Left lung (tissue), 14 donors: ENCODE data around the gene TRIL. TPM values are rescaled to one million over a fixed set of nuclear protein-coding genes. Genes with fewer than 3 reads are reported as not detected.

Experiments used
- ATAC-seq: fragments of 200-7000 bp; cut with Tn5 transposase; one replicate; pipeline ENCODE4 v1.9.1; 2020; ENCODE audit warnings: moderate library complexity
- DNase-seq, 4 donors: peaks; one replicate each; pipeline ENCODE4 v3.0.0-alpha.2; 2013 to 2020
- H3K27ac ChIP-seq, 2 donors: fragments of 200-600 bp; sonication (generic) in 1 of 2; one replicate each; pipeline versions ENCODE4 v1.5.0 to v1.8.0; 2020 to 2021
- H3K27me3 ChIP-seq, 2 donors: fragments of 200-600 bp; sonication (generic) in 1 of 2; one replicate each; pipeline versions ENCODE4 v1.5.0 to v1.8.0; 2020 to 2021
- H3K36me3 ChIP-seq, 2 donors: fragments of 200-600 bp; sonication (generic) in 1 of 2; one replicate each; pipeline versions ENCODE4 v1.5.0 to v1.8.0; 2020 to 2021
- H3K4me1 ChIP-seq, 2 donors: fragments of 200-600 bp; one replicate each; pipeline ENCODE4 v1.8.0; 2021
- H3K4me3 ChIP-seq, 2 donors: fragments of 200-600 bp; sonication (generic) in 1 of 2; one replicate each; pipeline versions ENCODE4 v1.5.0 to v1.8.0; 2020 to 2021; ENCODE audit warnings: mild to moderate bottlenecking in 1 of 2
- H3K9me3 ChIP-seq, 2 donors: fragments of 200-600 bp; sonication (generic) in 1 of 2; one replicate each; pipeline versions ENCODE4 v1.5.0 to v1.8.0; 2020 to 2021
- CTCF ChIP-seq, 2 donors: fragments of 200-600 bp; sonication (generic) in 1 of 2; IDR thresholded peaks; one replicate each; pipeline versions ENCODE4 v1.5.0 to v1.8.0; 2021; ENCODE audit warnings: antibody characterized with exemption in 2 of 2
- intact Hi-C, 2 donors: fragments of 100-400 bp; cut with DNase I; formaldehyde crosslinking; loops; one replicate each; pipeline versions ENCODE4 v1.11.2 to v1.14.2; 2022
- long read RNA-seq, 12 donors: library from polyadenylated mRNA in 2 of 12; unstranded in 2 of 12; transcript quantifications; one replicate each; pipeline ENCODE4 v2.0.0 and lab custom pipeline, GENCODE V29; 2019 to 2026
- polyA plus RNA-seq, 6 donors: library from polyadenylated mRNA; unstranded; fragments of 120-200 nt; gene quantifications; one replicate each; pipeline ENCODE4 v1.2.1, GENCODE V29; 2013; ENCODE audit not compliant: insufficient read length in 6 of 6
- total RNA-seq, 2 donors: library from RNA; stranded (reverse); fragmentation: NEBNext Ultra II Directional; extraction: Animal tissue kit (Norgen Biotek cat#: 25700); gene quantifications; one replicate each; pipeline ENCODE4 v1.2.1, GENCODE V29; 2021
- donor health status: DM: no; HTN: yes; CAD: no.
- donor health status: DM: no; HTN: no; CAD: no.

Gene TRIL
- 1 to 10 TPM; 2.9 to 6.9 TPM for total RNA-seq
- 10 to 100 TPM; 35.7 to 58.2 (median 50.9) TPM for polyA plus RNA-seq
- long read RNA-seq, donor 1, full-length matches to known transcripts = 79 of 79 reads
- long read RNA-seq, donor 1, partial matches to known transcripts = 0 of 79 reads
- long read RNA-seq, donor 1, other reads (novel, unspliced or antisense) = 0 of 79 reads
- long read RNA-seq, donor 2, full-length matches to known transcripts = 88 of 88 reads
- long read RNA-seq, donor 2, partial matches to known transcripts = 0 of 88 reads
- long read RNA-seq, donor 2, other reads (novel, unspliced or antisense) = 0 of 88 reads
- long read RNA-seq, donor 3, full-length matches to known transcripts = 59 of 59 reads
- long read RNA-seq, donor 3, partial matches to known transcripts = 0 of 59 reads
- long read RNA-seq, donor 3, other reads (novel, unspliced or antisense) = 0 of 59 reads
- long read RNA-seq, donor 4, full-length matches to known transcripts = 2 of 2 reads
- long read RNA-seq, donor 4, partial matches to known transcripts = 0 of 2 reads
- long read RNA-seq, donor 4, other reads (novel, unspliced or antisense) = 0 of 2 reads
- long read RNA-seq, donor 5, full-length matches to known transcripts = 65 of 65 reads
- long read RNA-seq, donor 5, partial matches to known transcripts = 0 of 65 reads
- long read RNA-seq, donor 5, other reads (novel, unspliced or antisense) = 0 of 65 reads
- long read RNA-seq, donor 6, full-length matches to known transcripts = 39 of 39 reads
- long read RNA-seq, donor 6, partial matches to known transcripts = 0 of 39 reads
- long read RNA-seq, donor 6, other reads (novel, unspliced or antisense) = 0 of 39 reads
- long read RNA-seq, donor 7, full-length matches to known transcripts = 14 of 14 reads
- long read RNA-seq, donor 7, partial matches to known transcripts = 0 of 14 reads
- long read RNA-seq, donor 7, other reads (novel, unspliced or antisense) = 0 of 14 reads
- long read RNA-seq, donor 8, full-length matches to known transcripts = 24 of 24 reads
- long read RNA-seq, donor 8, partial matches to known transcripts = 0 of 24 reads
- long read RNA-seq, donor 8, other reads (novel, unspliced or antisense) = 0 of 24 reads
- long read RNA-seq, donor 9, full-length matches to known transcripts = 1 of 1 reads
- long read RNA-seq, donor 9, partial matches to known transcripts = 0 of 1 reads
- long read RNA-seq, donor 9, other reads (novel, unspliced or antisense) = 0 of 1 reads
- long read RNA-seq, donor 10 = 0 reads
- long read RNA-seq, donor 11, full-length matches to known transcripts = 85 of 85 reads
- long read RNA-seq, donor 11, partial matches to known transcripts = 0 of 85 reads
- long read RNA-seq, donor 11, other reads (novel, unspliced or antisense) = 0 of 85 reads
- long read RNA-seq, donor 12, full-length matches to known transcripts = 33 of 33 reads
- long read RNA-seq, donor 12, partial matches to known transcripts = 0 of 33 reads
- long read RNA-seq, donor 12, other reads (novel, unspliced or antisense) = 0 of 33 reads

- ATAC-seq = peak; percentile 18
These were observed at the start of gene TRIL for GRCh38 chr7:28958235-28958979. Gene TRIL (minus strand): TSS chr7:28958330. CDS start chr7:28958046, 284 bp downstream.

GRCh38 chr7:29007127-29007526 is 49.0 kb upstream of the TRIL start:
- H3K9me3 ChIP-seq = no peaks in the 10 kb centered on the region
- intact Hi-C loops = no loop called here

More at GRCh38 chr7:28958235-28958979, at the start of gene TRIL:
- Histone ChIP-seq H3K27me3 (peaks cover 17 to 74% of the 10 kb centered on the region in 2 donors), H3K4me3 (peak within 1 kb of the TSS; percentile 40 to 43), H3K36me3 (no peaks in the 10 kb centered on the region), H3K27ac (peak within 1 kb of the TSS in 1 of 2 donors; percentile 23), H3K4me1 (peaks cover 32 to 41% of the 10 kb centered on the region in 2 donors), H3K9me3 (no peaks in the 10 kb centered on the region)
- DNase-seq = peak; percentile 75 to 92 (median 88)
- no peak for TF ChIP-seq CTCF (IDR thresholded peaks at IDR 0.05)
- intact Hi-C loops = loop anchor here in 1 of 2 donors (10.0 kb wide), 1 partner anchor 146 kb away; no protein-coding TSS in a partner anchor

GRCh38 chr7:29005829-29006228 is 47.7 kb upstream of the TRIL start:
- Histone ChIP-seq H3K27ac (no peak overlapping the region), H3K9me3 (no peaks in the 10 kb centered on the region), H3K4me1 (no peaks in the 10 kb centered on the region), H3K36me3 (no peaks in the 10 kb centered on the region), H3K27me3 (no peaks in the 10 kb centered on the region), H3K4me3 (no peak overlapping the region)
- DNase-seq (no peak), ATAC-seq (no peak)
- TF ChIP-seq CTCF (IDR thresholded peaks at IDR 0.05) = no peak
- intact Hi-C loops = no loop called here

More at GRCh38 chr7:29007127-29007526, 49.0 kb upstream of the TRIL start:
- no peak for DNase-seq
- no peak for TF ChIP-seq CTCF (IDR thresholded peaks at IDR 0.05)
- Histone ChIP-seq H3K36me3 (no peaks in the 10 kb centered on the region), H3K4me1 (no peaks in the 10 kb centered on the region), H3K27ac (no peak overlapping the region), H3K4me3 (no peak overlapping the region), H3K27me3 (no peaks in the 10 kb centered on the region)
- no peak for ATAC-seq

- intact Hi-C loops = no loop called here
- Histone ChIP-seq H3K4me3 (no peak overlapping the region), H3K27ac (no peak overlapping the region), H3K27me3 (no peaks in the 10 kb centered on the region), H3K4me1 (no peaks in the 10 kb centered on the region), H3K9me3 (no peaks in the 10 kb centered on the region), H3K36me3 (no peaks in the 10 kb centered on the region)
- DNase-seq = no peak
- ATAC-seq = no peak
- TF ChIP-seq CTCF (IDR thresholded peaks at IDR 0.05) = no peak
These were observed 47.3 kb upstream of the TRIL start for GRCh38 chr7:29005406-29005805.
